KMS-11 (cell line): Measurements from ENCODE around the gene SLC25A18.

ENCODE experiments used
- H2AFZ ChIP-seq: fragments of 200-600 bp; sonication (generic); 2 replicates; pipeline ENCODE4 v1.6.1; 2016; ENCODE audit warnings: antibody characterized with exemption, mixed run types, low read depth
- H3K27ac ChIP-seq: fragments of 200-600 bp; sonication (generic); 2 replicates; pipeline ENCODE4 v1.6.1; 2016; ENCODE audit warnings: mild to moderate bottlenecking, mixed run types
- H3K27me3 ChIP-seq: fragments of 200-600 bp; sonication (generic); 2 replicates; pipeline ENCODE4 v1.6.1; 2017; ENCODE audit warnings: mild to moderate bottlenecking, low read depth, mixed run types, moderate library complexity; ENCODE audit not compliant: insufficient read depth
- H3K36me3 ChIP-seq: fragments of 200-600 bp; sonication (generic); 2 replicates; pipeline ENCODE4 v1.6.1; 2017; ENCODE audit warnings: mild to moderate bottlenecking, mixed run types; ENCODE audit not compliant: insufficient read depth
- H3K4me1 ChIP-seq: fragments of 200-600 bp; sonication (generic); 2 replicates; pipeline ENCODE4 v1.6.1; 2016; ENCODE audit warnings: mild to moderate bottlenecking, low read depth, mixed run types; ENCODE audit not compliant: poor library complexity, severe bottlenecking
- H3K4me2 ChIP-seq: fragments of 200-600 bp; sonication (generic); 2 replicates; pipeline ENCODE4 v1.7.0; 2016; ENCODE audit warnings: mild to moderate bottlenecking, mixed run types
- H3K4me3 ChIP-seq: fragments of 200-600 bp; sonication (generic); IDR thresholded peaks from 2 replicates; pipeline ENCODE4 v1.6.1; 2017; ENCODE audit warnings: low read depth, low read length, mixed read lengths; ENCODE audit not compliant: insufficient read depth
- H3K79me2 ChIP-seq: fragments of 200-600 bp; sonication (generic); 2 replicates; pipeline ENCODE4 v1.6.1; 2016; ENCODE audit warnings: low read depth, mixed run types; ENCODE audit not compliant: insufficient read depth
- H3K9ac ChIP-seq: fragments of 200-600 bp; sonication (generic); 2 replicates; pipeline ENCODE4 v1.6.1; 2016; ENCODE audit warnings: mild to moderate bottlenecking, mixed run types
- H4K20me1 ChIP-seq: fragments of 200-600 bp; sonication (generic); 2 replicates; pipeline ENCODE4 v1.6.1; 2016; ENCODE audit warnings: mild to moderate bottlenecking, mixed run types; ENCODE audit not compliant: insufficient read depth
- CTCF ChIP-seq: fragments of 200-600 bp; sonication (generic); conservative IDR thresholded peaks from 2 replicates; pipeline ENCODE4 v1.6.1; 2017; ENCODE audit warnings: low read depth, mild to moderate bottlenecking, antibody characterized with exemption, low read length, moderate library complexity, mixed read lengths

Gene SLC25A18

GRCh38 chr22:17575151-17575550 is 11.9 kb downstream of the SLC25A18 start:
- no peak overlapping the region for H2AFZ ChIP-seq
- H3K4me3 ChIP-seq, result no peak overlapping the region
- no peaks in the 10 kb centered on the region for H3K36me3 ChIP-seq
- H3K4me1 ChIP-seq, result no peaks in the 10 kb centered on the region
- no peak overlapping the region for H3K27ac ChIP-seq
- no peak overlapping the region for H3K9ac ChIP-seq
- H3K4me2 ChIP-seq, result no peak overlapping the region
- no peaks in the 10 kb centered on the region for H3K27me3 ChIP-seq
- H3K79me2 ChIP-seq, result no peaks in the 10 kb centered on the region
- H4K20me1 ChIP-seq, result no peaks in the 10 kb centered on the region
- no peak for TF ChIP-seq CTCF

DNA sequence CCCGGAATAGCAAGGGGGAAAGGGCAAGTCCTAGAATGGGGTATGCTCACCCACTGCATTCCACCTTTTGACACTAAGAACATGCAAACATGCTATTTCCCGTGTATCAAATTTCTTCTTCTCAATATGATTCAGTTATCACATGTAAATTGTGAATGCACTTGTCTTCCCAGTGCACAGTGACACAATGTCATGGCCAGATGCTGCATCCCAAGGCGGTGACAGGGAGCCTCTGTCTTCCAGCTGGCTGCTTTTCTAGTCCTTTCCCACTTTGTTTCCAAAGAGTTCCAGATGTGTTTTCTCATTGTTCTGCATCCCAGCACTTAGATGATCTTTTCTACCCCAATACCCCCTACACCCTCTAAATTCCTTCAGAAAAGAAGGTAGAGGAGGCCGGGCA is 12.4 kb downstream of the SLC25A18 start:
- Histone ChIP-seq H3K27ac (no peak overlapping the region), H3K27me3 (no peaks in the 10 kb centered on the region), H3K9ac (no peak overlapping the region), H3K4me3 (no peak overlapping the region), H3K79me2 (no peaks in the 10 kb centered on the region), H4K20me1 (no peaks in the 10 kb centered on the region), H3K4me1 (no peaks in the 10 kb centered on the region), H3K36me3 (no peaks in the 10 kb centered on the region), H3K4me2 (no peak overlapping the region), H2AFZ (no peak overlapping the region)
- TF ChIP-seq CTCF, result no peak

DNA sequence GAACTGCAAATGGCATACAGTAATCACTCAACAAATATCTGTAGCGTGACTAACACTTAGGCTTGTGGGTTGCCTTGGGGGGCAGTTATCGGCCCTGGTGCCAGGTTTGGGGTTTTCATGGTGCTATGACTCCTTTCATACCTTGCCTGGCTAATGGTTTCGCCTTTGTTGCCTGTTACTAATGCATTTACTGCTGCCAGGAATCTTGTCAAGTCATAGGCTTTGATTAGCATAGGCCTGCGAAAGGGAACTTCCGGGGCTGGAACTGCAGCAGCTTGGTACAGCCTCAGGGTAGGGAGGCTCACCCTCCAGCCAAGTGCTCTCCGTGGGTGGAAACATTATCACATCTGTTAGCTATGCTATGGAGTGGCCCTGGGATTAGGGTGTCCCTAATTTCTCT is 13.2 kb downstream of the SLC25A18 start:
- H3K79me2 ChIP-seq, result no peaks in the 10 kb centered on the region
- no peak overlapping the region for H3K27ac ChIP-seq
- H3K4me3 ChIP-seq, result no peak overlapping the region
- TF ChIP-seq CTCF, result no peak
- H3K27me3 ChIP-seq, result no peaks in the 10 kb centered on the region
- no peak overlapping the region for H3K4me2 ChIP-seq
- H3K9ac ChIP-seq, result no peak overlapping the region
- H3K4me1 ChIP-seq, result no peaks in the 10 kb centered on the region
- no peaks in the 10 kb centered on the region for H3K36me3 ChIP-seq
- no peak overlapping the region for H2AFZ ChIP-seq
- H4K20me1 ChIP-seq, result no peaks in the 10 kb centered on the region

- Histone ChIP-seq H3K27ac (no peak overlapping the region), H3K4me2 (no peak overlapping the region), H2AFZ (no peak overlapping the region), H3K27me3 (no peaks in the 10 kb centered on the region), H3K36me3 (no peaks in the 10 kb centered on the region), H3K9ac (no peak overlapping the region), H3K79me2 (no peaks in the 10 kb centered on the region), H3K4me3 (no peak overlapping the region), H3K4me1 (no peaks in the 10 kb centered on the region), H4K20me1 (no peaks in the 10 kb centered on the region)
- no peak for TF ChIP-seq CTCF
Observed at GRCh38 chr22:17578136-17578754, 14.9 kb downstream of the SLC25A18 start.
